Measurements from ENCODE around the gene ADAM15. TPM values are rescaled to one million over a fixed set of nuclear protein-coding genes. Genes with fewer than 3 reads are reported as not detected.

ADAM15 gene
- total RNA-seq, 2 experiments from 2014 or later, result 37.0 to 37.3 TPM

- peaks cover 21% of the 10 kb centered on the region for H3K27me3 Mint-ChIP-seq
- POLR2A ChIA-PET, result interaction anchor here (3.5 kb wide), 1 partner anchor 86 kb away, joined by 21 read pairs; the partner anchor contains the start of gene KRTCAP2
- no peaks in the 10 kb centered on the region for H3K9me3 Mint-ChIP-seq
- no peak overlapping the region for H3K27ac Mint-ChIP-seq
- DNase-seq (no peak), ATAC-seq (ENCODE audit: low read depth) (no peak)
- H3K4me1 Mint-ChIP-seq, result peaks cover 25% of the 10 kb centered on the region
- no peaks in the 10 kb centered on the region for H3K36me3 Mint-ChIP-seq
- H3K4me3 Mint-ChIP-seq, result no peak overlapping the region
These were observed 35.9 kb downstream of the ADAM15 start for GRCh38 chr1:155086856-155087535.

- POLR2A ChIA-PET, result interaction anchor here (1.1 to 2.1 kb wide), 3 partner anchors 74 to 81 kb away, joined by 3 to 15 read pairs (median 7); partner anchors contain the start of gene KRTCAP2
- DNase-seq, result peak; percentile 88
- H3K4me1 Mint-ChIP-seq, result peaks cover 3% of the 10 kb centered on the region
- H3K9me3 Mint-ChIP-seq, result no peaks in the 10 kb centered on the region
- H3K27me3 Mint-ChIP-seq, result peaks cover 21% of the 10 kb centered on the region
- no peaks in the 10 kb centered on the region for H3K36me3 Mint-ChIP-seq
- H3K4me3 Mint-ChIP-seq, result no peak overlapping the region
- peak; percentile 68 for ATAC-seq (ENCODE audit: low read depth)
- H3K27ac Mint-ChIP-seq, result no peak overlapping the region
These were observed 40.2 kb downstream of the ADAM15 start for GRCh38 chr1:155091071-155092051.

DNA sequence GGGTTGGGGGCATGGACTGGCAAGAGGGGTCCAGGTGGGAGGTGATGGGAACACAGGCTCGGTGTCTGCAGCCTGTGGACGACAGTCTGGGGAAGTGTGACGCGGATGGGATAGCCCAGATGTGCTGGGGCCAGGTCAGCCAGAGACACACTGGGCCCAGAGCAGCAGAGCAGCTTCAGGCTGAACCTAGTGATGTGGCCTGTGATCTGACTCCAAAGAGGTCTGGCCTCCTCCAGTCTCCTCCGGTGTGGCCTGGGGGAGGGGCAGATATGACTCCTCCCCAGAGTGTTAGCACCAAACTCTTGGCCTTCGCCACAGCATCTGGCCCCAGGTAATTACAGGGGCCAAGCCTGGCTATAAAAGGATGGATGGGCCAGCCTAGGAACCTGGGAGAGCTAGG, 41.0 kb downstream of the ADAM15 start:
- peaks cover 28% of the 10 kb centered on the region for H3K27me3 Mint-ChIP-seq
- H3K4me1 Mint-ChIP-seq, result peaks cover 3% of the 10 kb centered on the region
- ATAC-seq (ENCODE audit: low read depth), result no peak
- H3K4me3 Mint-ChIP-seq, result no peak overlapping the region
- no peaks in the 10 kb centered on the region for H3K9me3 Mint-ChIP-seq
- DNase-seq, result no peak
- no peaks in the 10 kb centered on the region for H3K36me3 Mint-ChIP-seq
- POLR2A ChIA-PET, result interaction anchor here (1.1 to 2.1 kb wide), 3 partner anchors 74 to 81 kb away, joined by 3 to 15 read pairs (median 7); partner anchors contain the start of gene KRTCAP2
- H3K27ac Mint-ChIP-seq, result no peak overlapping the region

GRCh38 chr1:155092641-155093040, 41.5 kb downstream of the ADAM15 start:
- H3K27me3 Mint-ChIP-seq, result peaks cover 29% of the 10 kb centered on the region
- POLR2A ChIA-PET, result no interaction called here
- no peaks in the 10 kb centered on the region for H3K36me3 Mint-ChIP-seq
- no peaks in the 10 kb centered on the region for H3K9me3 Mint-ChIP-seq
- ATAC-seq (ENCODE audit: low read depth) (no peak), DNase-seq (no peak)
- no peak overlapping the region for H3K27ac Mint-ChIP-seq
- peaks cover 3% of the 10 kb centered on the region for H3K4me1 Mint-ChIP-seq
- no peak overlapping the region for H3K4me3 Mint-ChIP-seq

- H3K27me3 Mint-ChIP-seq, result peaks cover 33% of the 10 kb centered on the region
- no peak overlapping the region for H3K27ac Mint-ChIP-seq
- H3K4me1 Mint-ChIP-seq, result peaks cover 3% of the 10 kb centered on the region
- no peaks in the 10 kb centered on the region for H3K36me3 Mint-ChIP-seq
- DNase-seq (no peak), ATAC-seq (ENCODE audit: low read depth) (peak; percentile 30)
- H3K9me3 Mint-ChIP-seq, result no peaks in the 10 kb centered on the region
- POLR2A ChIA-PET, result no interaction called here
- H3K4me3 Mint-ChIP-seq, result no peak overlapping the region
These were observed 43.0 kb downstream of the ADAM15 start for GRCh38 chr1:155093911-155094621.

DNA sequence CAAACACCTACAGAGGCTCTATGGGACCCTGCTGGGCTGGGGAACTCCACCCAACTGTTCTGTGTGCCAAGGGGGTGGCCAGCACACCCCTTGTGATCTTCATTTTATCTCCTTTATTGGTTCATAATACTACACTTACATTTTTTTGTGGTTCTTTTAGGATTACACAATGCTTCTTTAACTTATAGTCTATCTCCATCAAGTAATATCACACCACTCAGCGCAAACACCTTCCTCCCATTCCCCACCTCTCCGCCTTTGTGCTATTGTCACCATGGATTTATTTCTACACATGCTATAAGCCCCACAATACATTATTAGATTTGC, 43.5 kb downstream of the ADAM15 start:
- H3K4me3 Mint-ChIP-seq, result no peak overlapping the region
- no peaks in the 10 kb centered on the region for H3K9me3 Mint-ChIP-seq
- no peak for ATAC-seq (ENCODE audit: low read depth)
- H3K27ac Mint-ChIP-seq, result no peak overlapping the region
- POLR2A ChIA-PET, result no interaction called here
- DNase-seq, result no peak
- H3K4me1 Mint-ChIP-seq, result peaks cover 3% of the 10 kb centered on the region
- peaks cover 33% of the 10 kb centered on the region for H3K27me3 Mint-ChIP-seq
- no peaks in the 10 kb centered on the region for H3K36me3 Mint-ChIP-seq

DNA sequence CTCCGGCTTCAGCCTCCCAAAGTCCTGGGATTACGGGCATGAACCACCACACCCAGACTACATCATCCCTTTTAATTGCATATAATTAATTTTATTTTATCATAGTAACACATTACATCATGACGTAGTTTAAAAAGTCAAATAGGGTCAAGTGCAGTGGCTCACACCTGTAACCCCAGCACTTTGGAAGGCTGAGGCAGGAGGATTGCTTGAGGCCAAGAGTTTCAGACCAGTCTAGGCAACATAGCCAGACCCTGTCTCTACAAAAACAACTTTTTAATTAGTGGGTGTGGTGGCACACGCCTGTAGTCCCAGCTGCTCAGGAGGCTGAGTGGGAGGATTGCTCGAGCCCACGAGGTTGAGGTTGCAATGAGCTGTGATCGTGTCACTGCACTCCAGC, 48.2 kb downstream of the ADAM15 start:
- Mint-ChIP-seq H3K4me1 (no peaks in the 10 kb centered on the region), H3K27ac (no peak overlapping the region), H3K9me3 (no peaks in the 10 kb centered on the region), H3K36me3 (no peaks in the 10 kb centered on the region), H3K4me3 (no peak overlapping the region), H3K27me3 (peaks cover 32% of the 10 kb centered on the region)
- ATAC-seq (ENCODE audit: low read depth) (no peak), DNase-seq (no peak)
- POLR2A ChIA-PET, result interaction anchor here (0.7 kb wide), 1 partner anchor 73 kb away, joined by 4 read pairs; no protein-coding TSS in a partner anchor

GRCh38 chr1:155103325-155103724, 52.2 kb downstream of the ADAM15 start:
- DNase-seq (no peak), ATAC-seq (ENCODE audit: low read depth) (no peak)
- H3K9me3 Mint-ChIP-seq, result no peaks in the 10 kb centered on the region
- peaks cover 14% of the 10 kb centered on the region for H3K27me3 Mint-ChIP-seq
- no peak overlapping the region for H3K27ac Mint-ChIP-seq
- no peaks in the 10 kb centered on the region for H3K4me1 Mint-ChIP-seq
- no peak overlapping the region for H3K4me3 Mint-ChIP-seq
- H3K36me3 Mint-ChIP-seq, result no peaks in the 10 kb centered on the region
- POLR2A ChIA-PET, result interaction anchor here (1.0 kb wide), 1 partner anchor 46 kb away, joined by 3 read pairs; no protein-coding TSS in a partner anchor

- no peak for DNase-seq
- POLR2A ChIA-PET, result no interaction called here
- H3K27me3 Mint-ChIP-seq, result peaks cover 11% of the 10 kb centered on the region
These were observed 53.8 kb downstream of the ADAM15 start for GRCh38 chr1:155104605-155105534.

GRCh38 chr1:155105604-155106011, 54.5 kb downstream of the ADAM15 start:
- no peak for ATAC-seq (ENCODE audit: low read depth)
- Mint-ChIP-seq H3K4me3 (no peak overlapping the region), H3K4me1 (no peaks in the 10 kb centered on the region), H3K27me3 (peaks cover 11% of the 10 kb centered on the region), H3K36me3 (no peaks in the 10 kb centered on the region), H3K9me3 (no peaks in the 10 kb centered on the region), H3K27ac (no peak overlapping the region)
- POLR2A ChIA-PET, result no interaction called here
- DNase-seq, result no peak

More at GRCh38 chr1:155104605-155105534, 53.8 kb downstream of the ADAM15 start:
- H3K27ac Mint-ChIP-seq, result no peak overlapping the region
- no peaks in the 10 kb centered on the region for H3K4me1 Mint-ChIP-seq
- ATAC-seq (ENCODE audit: low read depth), result no peak
- no peak overlapping the region for H3K4me3 Mint-ChIP-seq
- no peaks in the 10 kb centered on the region for H3K36me3 Mint-ChIP-seq
- no peaks in the 10 kb centered on the region for H3K9me3 Mint-ChIP-seq

- POLR2A ChIA-PET, result no interaction called here
- Mint-ChIP-seq H3K27ac (no peak overlapping the region), H3K4me1 (no peaks in the 10 kb centered on the region), H3K9me3 (no peaks in the 10 kb centered on the region), H3K36me3 (no peaks in the 10 kb centered on the region), H3K27me3 (peaks cover 13% of the 10 kb centered on the region), H3K4me3 (no peak overlapping the region)
- ATAC-seq (ENCODE audit: low read depth) (no peak), DNase-seq (no peak)
These were observed 55.7 kb downstream of the ADAM15 start for GRCh38 chr1:155106862-155107261.

Data from activated naive CD8-positive, alpha-beta T cell treated with anti-CD3 and anti-CD28 coated beads, Interleukin-2, amount 10 ng/mL, durations not matched to agents 7 days and 5 days (primary cell).